H1 (cell line): ENCODE results near the gene TBC1D22A. TPM values are rescaled to one million over a fixed set of nuclear protein-coding genes. Genes with fewer than 3 reads are reported as not detected.

Experiments used
- CTCF ChIA-PET: fragments of 300-600 bp; sonication (Branson Sonifier 250); formaldehyde crosslinking; loops from one replicate; lab custom pipeline; 2021; ENCODE audit not compliant: partially characterized antibody; lab: Charles Lee
- POLR2A ChIA-PET: fragments of 300-600 bp; sonication (Branson Sonifier 250); formaldehyde crosslinking; loops from one replicate; lab custom pipeline; 2021; ENCODE audit warnings: inconsistent platforms; ENCODE audit not compliant: partially characterized antibody; lab: Charles Lee
- DNase-seq, 2 experiments: peaks; one replicate each; pipeline versions ENCODE4 v3.0.0 to v3.0.0-alpha.2; 2010 to 2022; ENCODE audit warnings: low spot score in 2 of 2, low read depth in 1 of 2, mixed read lengths in 1 of 2
- FAIRE-seq: peaks from 2 replicates; lab custom pipeline; 2011; peaks lifted over from hg19 to GRCh38; lab: Jason Lieb, UNC
- H2AFZ ChIP-seq: 2 replicates; pipeline ENCODE4 v1.8.1; 2012; ENCODE audit warnings: low read length, inconsistent platforms
- H2AK5ac ChIP-seq: 2 replicates; pipeline ENCODE4 v1.6.1; 2013; ENCODE audit warnings: low read depth, low read length
- H2BK120ac ChIP-seq: replicated peaks from 2 replicates; pipeline ENCODE3; 2013; ENCODE audit warnings: low read depth, low read length, inconsistent platforms
- H2BK12ac ChIP-seq: 2 replicates; pipeline ENCODE4 v1.6.1; 2013; ENCODE audit warnings: low read depth, low read length
- H2BK15ac ChIP-seq: 2 replicates; pipeline ENCODE4 v1.6.1; 2013; ENCODE audit warnings: low read length
- H2BK20ac ChIP-seq: 2 replicates; pipeline ENCODE4 v1.6.1; 2013; ENCODE audit warnings: low read length
- H2BK5ac ChIP-seq: 2 replicates; pipeline ENCODE4 v1.6.1; 2013; ENCODE audit warnings: low read depth, low read length
- H3K14ac ChIP-seq: 2 replicates; pipeline ENCODE4 v1.6.1; 2013; ENCODE audit warnings: inconsistent platforms; ENCODE audit not compliant: insufficient read length
- H3K18ac ChIP-seq: 2 replicates; pipeline ENCODE4 v1.6.1; 2013; ENCODE audit warnings: low read length; ENCODE audit errors: extremely low read depth
- H3K23ac ChIP-seq: 2 replicates; pipeline ENCODE4 v1.6.1; 2013; ENCODE audit warnings: inconsistent platforms; ENCODE audit not compliant: insufficient read length
- H3K23me2 ChIP-seq: 2 replicates; pipeline ENCODE4 v1.6.1; 2013; ENCODE audit warnings: low read depth, low read length
- H3K27ac ChIP-seq: 2 replicates; pipeline ENCODE4 v1.6.1; 2011; ENCODE audit warnings: low read depth, low read length, inconsistent platforms
- H3K27me3 ChIP-seq, 4 experiments: replicated peaks in 1 of 4; 1 replicate in 1 of 4; 2 replicates in 3 of 4; pipeline versions ENCODE4 v1.6.1 to v1.8.1; 2011 to 2013; ENCODE audit warnings: low read length in 3 of 4, mild to moderate bottlenecking in 3 of 4, inconsistent platforms in 2 of 4, mixed read lengths in 2 of 4, moderate library complexity in 1 of 4; ENCODE audit not compliant: control insufficient read depth in 3 of 4, insufficient read depth in 3 of 4; ENCODE audit errors: extremely low read depth in 1 of 4
- H3K36me3 ChIP-seq, 4 experiments: 2 replicates each; pipeline versions ENCODE4 v1.6.1 to v1.8.1; 2011 to 2013; ENCODE audit warnings: mild to moderate bottlenecking in 4 of 4, low read length in 3 of 4, moderate library complexity in 2 of 4, control low read depth in 1 of 4, inconsistent platforms in 1 of 4; ENCODE audit not compliant: insufficient read depth in 4 of 4, control insufficient read depth in 2 of 4
- H3K4ac ChIP-seq: replicated peaks from 2 replicates; pipeline ENCODE3; 2013; ENCODE audit warnings: low read length, low read depth, mixed read lengths, inconsistent platforms; ENCODE audit not compliant: insufficient read length
- H3K4me1 ChIP-seq, 4 experiments: replicated peaks in 1 of 4; 1 replicate in 1 of 4; 2 replicates in 3 of 4; pipeline versions ENCODE4 v1.6.1 to v1.8.1; 2011 to 2013; ENCODE audit warnings: low read length in 3 of 4, inconsistent platforms in 2 of 4, mixed read lengths in 1 of 4; ENCODE audit not compliant: insufficient read depth in 4 of 4, control insufficient read depth in 3 of 4
- H3K4me2 ChIP-seq, 2 experiments: 2 replicates each; pipeline versions ENCODE4 v1.6.1 to v1.8.1; 2011 to 2013; ENCODE audit warnings: low read depth in 2 of 2, low read length in 2 of 2, control low read depth in 1 of 2, inconsistent platforms in 1 of 2, mild to moderate bottlenecking in 1 of 2; ENCODE audit not compliant: insufficient read depth in 1 of 2
- H3K4me3 ChIP-seq, 4 experiments: fragments of 200-600, 300-600 bp in 1 of 4; sonication (generic), shearing (Covaris generic), sonication (Bioruptor Twin) in 1 of 4; 2 replicates each; pipeline versions ENCODE4 v1.5.1 to v1.8.1; 2011 to 2016; ENCODE audit warnings: low read length in 4 of 4, low read depth in 3 of 4, control low read depth in 2 of 4, inconsistent platforms in 2 of 4, mild to moderate bottlenecking in 2 of 4, mixed read lengths in 1 of 4, moderate library complexity in 1 of 4; ENCODE audit not compliant: insufficient read depth in 2 of 4; ENCODE audit errors: extremely low read depth in 1 of 4
- H3K56ac ChIP-seq: replicated peaks from 2 replicates; pipeline ENCODE3; 2013; ENCODE audit warnings: low read depth, mild to moderate bottlenecking, mixed read lengths, low read length, inconsistent platforms; ENCODE audit not compliant: insufficient read length
- H3K79me1 ChIP-seq: 2 replicates; pipeline ENCODE4 v1.6.1; 2013; ENCODE audit warnings: low read depth, low read length, control low read depth
- H3K79me2 ChIP-seq, 2 experiments: 2 replicates each; pipeline versions ENCODE4 v1.6.1 to v1.8.1; 2012 to 2013; ENCODE audit warnings: low read length in 2 of 2, mild to moderate bottlenecking in 2 of 2, inconsistent platforms in 1 of 2; ENCODE audit not compliant: insufficient read depth in 2 of 2, control insufficient read depth in 1 of 2
- H3K9ac ChIP-seq, 4 experiments: replicated peaks in 1 of 4; 1 replicate in 1 of 4; 2 replicates in 3 of 4; pipeline versions ENCODE4 v1.6.1 to v1.8.1; 2011 to 2013; ENCODE audit warnings: low read depth in 3 of 4, low read length in 3 of 4, control low read depth in 2 of 4, mild to moderate bottlenecking in 2 of 4, moderate library complexity in 2 of 4, inconsistent platforms in 1 of 4; ENCODE audit errors: extremely low read depth in 1 of 4
- H3K9me3 ChIP-seq, 2 experiments: 2 replicates each; pipeline versions ENCODE4 v1.6.1 to v1.8.1; 2012 to 2013; ENCODE audit warnings: mild to moderate bottlenecking in 2 of 2, moderate library complexity in 2 of 2, control low read depth in 1 of 2, inconsistent platforms in 1 of 2, low read depth in 1 of 2, low read length in 1 of 2, mixed read lengths in 1 of 2; ENCODE audit not compliant: insufficient read depth in 2 of 2
- H4K20me1 ChIP-seq, 2 experiments: replicated peaks in 1 of 2; 2 replicates each; pipeline versions ENCODE3 to v1.8.1; 2011 to 2013; ENCODE audit warnings: inconsistent platforms in 2 of 2, low read length in 2 of 2, mild to moderate bottlenecking in 1 of 2; ENCODE audit not compliant: insufficient read depth in 2 of 2, control insufficient read depth in 1 of 2
- H4K5ac ChIP-seq: 2 replicates; pipeline ENCODE4 v1.6.1; 2013; ENCODE audit warnings: low read length, low read depth, mixed read lengths, inconsistent platforms; ENCODE audit not compliant: insufficient read length
- H4K8ac ChIP-seq: 2 replicates; pipeline ENCODE4 v1.8.0; 2013; ENCODE audit warnings: mild to moderate bottlenecking, moderate library complexity, low read length, inconsistent platforms; ENCODE audit not compliant: insufficient read depth; ENCODE audit errors: extremely low read depth
- H4K91ac ChIP-seq: replicated peaks from 2 replicates; pipeline ENCODE3; 2013; ENCODE audit warnings: low read length, mixed read lengths, inconsistent platforms; ENCODE audit not compliant: insufficient read length
- GTF2F1 ChIP-seq: IDR thresholded peaks from 2 replicates; pipeline ENCODE4 v1.6.1; 2012; ENCODE audit warnings: low read depth, low read length, improper control_type of control experiment, borderline replicate concordance
- SAP30 ChIP-seq: fragments of 300-600 bp; sonication (generic); IDR thresholded peaks from 2 replicates; pipeline ENCODE4 v1.7.1; 2012; ENCODE audit warnings: low read length, moderate library complexity, mild to moderate bottlenecking, inconsistent platforms; ENCODE audit not compliant: insufficient read depth, insufficient replicate concordance
- SP2 ChIP-seq: IDR thresholded peaks from 2 replicates; pipeline ENCODE4 v1.6.1; 2012; ENCODE audit warnings: mild to moderate bottlenecking, low read length, inconsistent platforms
- WGBS, 2 experiments: shearing (Covaris generic) in 1 of 2; methylation state at CpG; one replicate each; pipeline versions ENCODE4 v1.1.6 to v1.1.7; 2013 to 2015; ENCODE audit warnings: low lambda C conversion rate in 2 of 2, mixed read lengths in 2 of 2, inconsistent platforms in 1 of 2, low coverage in 1 of 2, missing lambda C conversion rate in 1 of 2; ENCODE audit not compliant: insufficient replicate concordance in 2 of 2, insufficient coverage in 1 of 2, insufficient read length in 1 of 2; ENCODE audit errors: extremely low coverage in 1 of 2, missing lambda C conversion rate in 1 of 2; 5-methylcytosine and 5-hydroxymethylcytosine counted together
- polyA plus RNA-seq, 7 experiments: library from polyadenylated mRNA; depleted of rRNA in 3 of 7; stranded (reverse) in 5 of 7; unstranded in 2 of 7; fragments of >200 nt in 5 of 7; fragments of 200-250 nt in 2 of 7; gene quantifications; 1 replicate in 5 of 7; 2 replicates in 1 of 7; 4 replicates in 1 of 7; pipeline versions ENCODE4 v1.2.1 to v1.2.3, GENCODE V29; 2011 to 2013; ENCODE audit warnings: missing spikeins in 2 of 7, mixed read lengths in 2 of 7
- total RNA-seq: library from RNA; stranded (reverse); fragmentation: NEBNext Ultra II Directional; extraction: Animal tissue kit (Norgen Biotek cat#: 25700); gene quantifications from 2 replicates; pipeline ENCODE4 v1.2.1, GENCODE V29; 2021

The TBC1D22A gene
- total and polyA plus RNA-seq, 2 of the 8 experiments (the other 6 are each of a cell fraction or from before 2014, with no cell fraction given) = 11.9 to 18.4 TPM

DNA sequence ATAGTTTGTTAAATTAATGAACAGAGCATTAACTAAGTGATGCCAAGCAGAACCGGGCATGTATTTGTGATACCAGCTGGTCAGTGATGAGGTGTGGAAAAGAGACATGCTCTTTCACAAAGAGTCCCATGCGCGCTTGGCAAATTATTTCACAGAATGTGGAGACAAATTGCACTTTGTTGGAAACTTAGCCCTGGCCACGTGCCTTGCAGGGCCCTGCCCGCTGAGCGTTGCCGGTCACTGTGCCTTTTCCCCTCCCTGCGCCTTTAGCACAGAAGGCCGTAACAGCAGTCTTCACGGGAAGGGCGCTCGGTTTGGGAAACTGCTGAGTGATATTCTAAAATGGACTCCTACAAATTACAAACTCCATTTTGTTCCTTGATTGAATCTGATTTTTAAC, 235.9 kb downstream of the TBC1D22A start:
- no peak overlapping the region for H3K23ac ChIP-seq
- no peaks in the 10 kb centered on the region for H3K9me3 ChIP-seq
- ChIA-PET CTCF (no interaction called here), POLR2A (no interaction called here)
- H3K18ac ChIP-seq = no peak overlapping the region
- H3K56ac ChIP-seq = no peak overlapping the region
- no peak overlapping the region for H2BK12ac ChIP-seq
- H3K36me3 ChIP-seq = no peaks in the 10 kb centered on the region
- no peak overlapping the region for H3K27ac ChIP-seq
- no peak overlapping the region for H3K14ac ChIP-seq
- no peak overlapping the region for H4K8ac ChIP-seq
- H3K79me2 ChIP-seq = no peaks in the 10 kb centered on the region
- H3K27me3 ChIP-seq = no peaks in the 10 kb centered on the region
- H3K4me2 ChIP-seq = no peak overlapping the region
- no peak overlapping the region for H3K4ac ChIP-seq
- no peak overlapping the region for H2AFZ ChIP-seq
- no peak overlapping the region for H2BK5ac ChIP-seq
- TF ChIP-seq GTF2F1 = no peak
- TF ChIP-seq SP2 = no peak
- no peak for TF ChIP-seq SAP30
- DNase-seq = no peak
- H3K4me1 ChIP-seq = no peaks in the 10 kb centered on the region
- peaks cover 5% of the 10 kb centered on the region; the same call in 1 of the 2 replicates for H3K23me2 ChIP-seq
- H4K5ac ChIP-seq = no peak overlapping the region
- FAIRE-seq = no peak
- no peak overlapping the region for H2BK15ac ChIP-seq
- no peak overlapping the region for H2AK5ac ChIP-seq
- no peaks in the 10 kb centered on the region for H3K79me1 ChIP-seq
- 99% methylated on average over 12 of the region's 12 CpGs; no CpG with 5 or more reads in 1 of the 2 experiments for WGBS, 2 experiments
- H4K20me1 ChIP-seq = peaks cover 0 to 2% of the 10 kb centered on the region in 2 experiments
- H2BK20ac ChIP-seq = no peak overlapping the region
- no peak overlapping the region for H3K4me3 ChIP-seq
- no peak overlapping the region for H3K9ac ChIP-seq
- H4K91ac ChIP-seq = no peak overlapping the region
- no peak overlapping the region for H2BK120ac ChIP-seq
